ENCODE measurements around the gene CCDC91.
"Not testable (repeated sequence)": the region's sequence is repeated elsewhere in the genome, so short reads cannot be mapped to it uniquely, and the experiment has no call there.

The CCDC91 gene

DNA sequence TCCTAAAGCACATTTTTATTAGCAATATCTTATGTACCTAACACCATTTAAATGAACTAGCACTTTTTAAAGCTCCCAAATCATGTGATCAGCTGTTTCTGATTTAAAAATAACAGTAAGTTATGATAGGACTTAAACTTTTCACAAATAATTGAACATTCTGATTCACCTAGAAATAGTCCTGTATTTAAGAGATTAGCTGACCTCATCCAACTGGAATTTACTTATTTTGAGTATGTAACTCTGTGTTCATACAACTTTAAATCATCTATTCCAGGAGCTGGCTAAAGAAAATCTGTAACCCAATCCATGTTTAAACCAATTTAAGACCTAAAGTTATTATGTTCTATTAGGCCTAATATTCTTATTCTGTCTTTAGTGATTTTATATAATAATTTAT is 184.3 kb downstream of the CCDC91 start:
- no peak for DNase-seq

DNA sequence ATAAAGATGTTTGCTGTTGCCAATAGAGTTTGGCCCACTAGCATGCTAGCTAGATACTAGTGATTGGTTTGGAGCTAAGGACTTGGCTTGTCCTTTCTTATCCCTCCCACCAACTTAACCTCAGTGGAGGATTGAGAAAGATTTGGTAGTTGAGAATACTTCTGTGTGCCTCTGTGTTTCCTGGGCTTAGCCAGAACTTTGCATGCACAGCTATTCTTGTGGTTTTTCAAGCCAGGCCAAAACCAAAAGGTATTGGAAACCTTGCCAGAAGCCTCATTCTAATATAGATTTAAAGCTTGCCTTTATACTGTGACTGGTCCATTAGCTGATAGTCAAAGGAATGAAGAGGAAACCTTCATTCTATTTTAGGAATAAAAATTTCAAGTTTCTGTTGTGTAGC is 188.5 kb downstream of the CCDC91 start:
- no peak for DNase-seq

DNA sequence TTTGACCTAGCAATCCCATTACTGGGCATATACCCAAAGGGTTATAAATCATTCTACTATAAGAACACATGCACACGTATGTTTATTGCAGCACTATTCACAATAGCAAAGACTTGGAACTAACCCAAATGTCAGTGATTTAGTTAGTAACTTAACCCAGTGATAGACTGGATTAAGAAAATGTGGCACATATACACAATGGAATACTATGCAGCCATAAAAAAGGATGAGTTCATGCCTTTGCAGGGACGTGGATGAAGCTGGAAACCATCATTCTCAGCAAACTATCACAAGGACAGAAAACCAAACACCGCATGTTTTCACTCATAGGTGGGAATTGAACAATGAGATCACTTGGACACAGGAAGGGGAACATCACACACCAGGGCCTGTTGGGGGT is 189.5 kb downstream of the CCDC91 start:
- not testable (repeated sequence) for DNase-seq

DNA sequence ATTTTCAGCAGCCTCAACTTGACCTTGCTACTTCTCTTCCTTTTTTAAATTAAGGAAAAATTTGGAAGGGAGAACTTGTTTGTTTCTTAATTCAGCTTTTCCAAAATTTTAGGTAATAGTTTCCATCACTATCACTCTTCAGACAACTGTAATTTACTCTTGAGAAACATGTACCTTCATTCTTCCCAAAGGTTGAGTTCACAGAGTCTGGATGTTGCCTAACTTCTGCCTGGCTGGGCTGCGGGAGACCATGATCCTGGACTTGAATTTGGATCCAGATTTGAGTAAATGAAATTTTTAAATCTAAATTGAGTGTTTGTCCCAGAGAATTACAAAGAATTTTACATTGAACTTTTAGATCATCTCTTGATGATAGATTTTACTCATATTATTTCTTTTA is 193.1 kb downstream of the CCDC91 start:
- no peak for DNase-seq

DNA sequence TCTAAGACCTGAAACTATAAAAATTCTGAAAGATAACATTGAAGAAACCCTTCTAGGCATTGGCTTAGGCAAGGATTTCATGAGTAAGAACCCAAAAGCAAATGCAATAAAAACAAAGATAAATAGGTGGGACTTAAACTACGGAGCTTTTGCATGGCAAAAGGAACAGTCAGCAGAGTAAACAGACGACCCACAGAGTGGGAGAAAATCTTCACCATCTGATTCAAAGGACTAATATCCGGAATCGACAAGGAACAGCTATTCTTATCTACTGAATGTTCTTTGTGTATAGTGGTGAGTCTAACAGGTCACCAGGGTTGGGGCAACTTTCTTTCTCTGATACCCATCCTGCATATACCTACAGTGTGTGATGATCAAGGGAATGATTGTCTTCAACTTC is 198.6 kb downstream of the CCDC91 start:
- DNase-seq, result no peak

DNA sequence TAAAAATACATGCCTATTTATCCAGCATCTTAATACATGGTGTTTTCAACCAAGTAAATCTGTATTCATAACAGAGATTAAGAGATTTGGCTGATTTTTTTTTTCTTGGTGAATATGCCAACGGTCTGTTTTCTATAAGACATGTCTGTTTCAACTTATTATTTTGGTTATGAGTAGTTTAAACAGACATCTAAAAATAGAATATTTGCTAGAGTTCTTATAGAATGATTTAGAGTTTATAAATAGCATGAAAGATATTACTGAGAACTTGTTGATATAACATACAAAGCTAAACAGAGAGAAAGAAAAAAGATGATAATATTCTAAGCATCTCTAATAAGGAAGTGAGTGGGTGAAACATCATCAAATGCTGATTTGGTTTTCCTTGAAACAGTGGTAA is 199.9 kb downstream of the CCDC91 start:
- DNase-seq, result no peak

DNA sequence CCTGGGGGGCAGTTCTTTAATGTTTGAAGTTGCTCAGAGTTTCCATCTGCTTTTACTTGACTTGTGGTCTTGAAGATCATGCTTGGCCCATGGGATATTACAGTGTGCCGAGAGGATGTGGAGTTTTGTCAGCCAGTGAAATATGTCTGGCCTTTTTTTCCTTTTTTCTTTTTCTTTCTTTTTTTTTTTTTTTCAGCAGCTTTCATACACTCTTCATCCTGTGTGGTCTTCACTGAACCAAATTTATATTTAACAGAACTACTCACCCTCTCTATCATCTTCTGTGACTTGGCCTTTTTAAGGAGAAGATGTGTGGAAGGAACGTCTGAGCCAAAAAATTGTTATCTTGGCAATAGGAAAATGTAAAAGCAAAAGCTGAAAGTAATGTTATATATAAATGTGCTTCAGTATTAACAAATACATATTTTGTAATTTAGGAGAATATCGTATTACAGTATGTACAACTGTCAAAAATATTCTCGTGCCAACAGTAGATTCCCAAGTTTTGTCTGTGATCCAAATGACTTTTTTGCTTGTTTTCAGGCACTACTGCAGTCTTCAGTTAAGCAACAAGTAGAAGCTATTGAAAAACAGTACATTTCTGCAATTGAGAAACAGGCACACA is 200.6 kb downstream of the CCDC91 start:
- no peak for DNase-seq

DNA sequence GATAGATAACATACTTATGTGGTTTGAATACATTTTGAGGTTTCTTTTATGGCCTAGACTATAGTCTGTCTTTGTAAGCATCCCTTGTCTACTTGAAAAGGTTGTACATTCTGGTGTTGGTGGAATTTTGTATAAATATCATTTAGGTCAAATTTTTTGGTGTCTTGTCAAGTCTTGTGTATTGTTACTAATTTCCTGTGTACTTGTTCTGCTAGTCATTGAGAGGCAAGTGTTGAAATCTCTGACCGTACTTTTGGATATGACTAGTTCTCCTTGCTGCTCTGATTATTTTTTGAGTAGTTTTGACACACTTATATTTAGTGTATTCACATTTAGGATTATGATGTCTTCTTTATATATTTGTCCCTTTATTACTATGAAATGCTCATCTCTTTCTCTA is 219.6 kb downstream of the CCDC91 start:
- no peak for DNase-seq

DNA sequence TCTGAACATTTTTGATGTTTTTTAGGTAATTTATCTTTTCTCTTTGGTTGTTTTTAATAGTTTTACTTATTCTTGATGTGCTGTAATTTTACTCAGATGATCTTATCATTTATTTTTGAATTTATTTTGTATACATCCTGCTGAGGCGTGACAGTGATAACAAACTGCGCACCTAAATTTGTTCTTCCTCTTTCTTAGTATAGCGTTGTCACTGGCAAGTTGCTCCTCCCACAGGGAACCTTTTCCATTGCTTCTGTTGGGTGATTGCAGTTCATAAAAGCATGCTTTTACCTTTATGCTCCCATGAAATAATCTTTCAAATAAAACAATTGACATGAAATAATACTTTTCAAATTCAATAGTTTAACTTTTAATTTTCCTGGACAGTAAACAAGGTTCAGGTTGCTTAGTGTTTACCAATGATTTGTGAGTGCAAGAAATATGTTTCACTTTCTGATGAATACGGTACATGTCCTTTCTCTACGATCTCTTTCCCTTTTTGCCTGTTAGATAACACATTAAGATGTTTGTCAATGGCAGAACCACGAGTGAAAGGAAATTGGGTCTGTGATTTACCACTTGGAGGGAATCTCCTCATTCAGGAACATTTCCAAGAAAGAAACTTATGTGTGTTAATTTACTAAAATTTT is 223.3 kb downstream of the CCDC91 start:
- no peak for DNase-seq

DNA sequence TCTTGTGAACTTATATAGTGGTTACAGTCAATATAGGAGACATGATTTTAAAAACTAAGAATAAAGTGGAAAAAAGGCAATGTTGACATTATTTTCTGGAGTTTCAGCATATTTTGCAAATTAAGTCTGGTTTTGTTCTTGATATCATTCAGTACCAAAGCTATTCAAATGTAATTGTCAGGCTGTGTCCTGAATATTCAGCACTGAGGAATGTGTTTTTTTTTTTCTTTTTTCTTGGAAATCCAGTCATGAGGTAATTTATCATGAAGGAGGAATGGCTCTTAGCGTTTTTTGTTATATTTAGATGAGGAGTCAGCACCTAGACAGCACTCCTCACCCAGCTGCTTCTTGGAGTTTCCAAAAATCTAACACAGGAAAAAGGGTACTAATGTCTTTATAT is 225.5 kb downstream of the CCDC91 start:
- no peak for DNase-seq

DNA sequence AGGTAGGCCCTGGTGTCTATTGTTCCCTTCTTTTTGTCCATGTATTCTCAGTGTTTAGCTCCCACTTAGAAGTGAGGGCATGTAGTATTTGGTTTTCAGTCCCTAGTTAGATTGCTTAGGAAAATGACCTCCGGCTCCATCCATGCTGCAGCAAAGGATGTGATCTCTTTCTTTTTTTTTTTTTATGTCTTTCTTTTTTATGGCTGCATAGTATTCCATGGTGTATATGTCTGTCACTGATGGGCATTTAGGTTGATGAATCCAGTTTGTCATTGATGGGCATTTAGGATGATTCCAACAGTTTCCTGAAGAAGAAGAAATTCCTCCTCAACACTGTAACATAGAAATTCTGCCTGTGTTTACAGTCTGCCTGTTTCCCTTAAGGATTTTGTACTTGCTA is 231.1 kb downstream of the CCDC91 start:
- DNase-seq, result no peak

DNA sequence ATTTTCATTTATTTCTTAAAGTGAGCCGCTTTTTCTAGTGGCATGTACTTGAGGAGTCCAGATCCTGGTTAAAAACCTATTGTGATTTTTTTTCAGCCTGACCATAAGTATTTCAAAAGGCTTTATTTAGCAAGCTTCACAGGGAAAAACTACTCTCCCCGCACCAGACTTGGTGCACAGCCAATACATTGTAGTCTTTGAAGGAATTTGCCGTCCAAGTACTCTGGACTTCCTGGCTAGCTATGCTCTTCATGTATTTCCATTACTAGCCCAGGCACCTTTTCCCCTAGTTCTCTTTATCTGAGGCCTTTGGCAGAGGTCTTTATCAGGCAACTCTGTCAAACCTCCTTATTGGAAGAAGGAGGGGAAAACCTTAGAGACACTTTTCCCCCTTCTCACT is 234.7 kb downstream of the CCDC91 start:
- no peak for DNase-seq

DNA sequence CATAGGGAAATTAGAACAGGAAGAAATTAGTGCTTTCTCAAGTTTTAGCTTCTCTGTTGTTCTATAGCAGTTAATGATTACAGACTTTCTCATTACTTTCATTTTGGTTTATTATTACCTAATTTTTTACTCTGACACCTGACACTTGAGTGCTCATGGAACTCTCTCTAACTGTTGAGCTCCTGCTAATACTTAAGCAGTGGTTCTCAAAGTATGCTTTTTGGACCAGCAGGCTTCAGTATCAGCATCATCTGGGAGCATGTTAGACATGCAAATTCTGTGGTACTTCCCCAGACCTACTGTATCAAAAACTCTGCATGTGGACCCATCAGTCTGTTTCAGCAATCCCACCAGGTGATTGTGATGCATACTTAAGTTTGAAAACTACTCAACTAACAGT is 235.3 kb downstream of the CCDC91 start:
- DNase-seq, result no peak

DNA sequence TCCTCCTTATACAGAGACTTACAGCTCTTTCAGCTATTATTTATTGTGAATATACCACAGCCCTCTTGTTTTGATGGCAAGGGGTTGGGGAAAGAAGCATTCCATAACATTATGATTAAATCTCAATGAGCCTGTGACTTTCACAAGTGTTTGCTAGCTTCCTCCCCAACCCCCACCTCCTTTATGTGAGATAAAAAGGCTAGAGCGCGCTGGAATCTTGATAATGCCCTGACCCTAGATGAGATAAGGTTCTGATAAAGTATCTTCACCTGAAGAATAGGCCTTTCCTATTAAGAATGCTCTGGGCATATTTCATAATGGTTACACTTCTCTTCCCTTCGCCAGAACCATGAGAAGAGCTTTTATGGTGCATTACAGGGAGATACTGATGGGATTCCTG is 236.8 kb downstream of the CCDC91 start:
- no peak for DNase-seq

DNA sequence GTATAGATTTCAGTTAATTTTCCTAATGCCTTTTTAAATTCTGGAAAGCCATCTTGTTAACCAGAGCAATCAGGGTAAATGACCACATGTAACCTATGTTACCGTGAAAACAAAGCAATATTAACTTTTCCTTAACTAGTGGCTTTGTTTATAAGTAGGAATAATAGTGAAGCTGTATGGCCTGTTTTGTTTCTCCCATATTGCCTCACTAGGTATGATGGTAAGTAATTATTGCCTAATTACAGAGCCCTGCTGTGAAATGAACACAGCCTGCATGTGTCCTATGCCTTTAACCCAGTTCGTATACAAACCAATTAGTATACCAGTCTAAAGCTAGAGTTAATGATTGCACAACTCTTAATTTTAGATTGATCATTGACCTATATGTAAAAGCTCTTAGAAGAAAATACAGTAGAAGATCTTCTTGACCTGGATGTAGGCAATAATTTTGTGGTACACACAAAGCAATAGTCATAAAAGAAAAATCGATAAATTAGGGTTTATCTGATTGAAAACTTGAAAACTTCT is 249.9 kb downstream of the CCDC91 start:
- no peak for DNase-seq

DNA sequence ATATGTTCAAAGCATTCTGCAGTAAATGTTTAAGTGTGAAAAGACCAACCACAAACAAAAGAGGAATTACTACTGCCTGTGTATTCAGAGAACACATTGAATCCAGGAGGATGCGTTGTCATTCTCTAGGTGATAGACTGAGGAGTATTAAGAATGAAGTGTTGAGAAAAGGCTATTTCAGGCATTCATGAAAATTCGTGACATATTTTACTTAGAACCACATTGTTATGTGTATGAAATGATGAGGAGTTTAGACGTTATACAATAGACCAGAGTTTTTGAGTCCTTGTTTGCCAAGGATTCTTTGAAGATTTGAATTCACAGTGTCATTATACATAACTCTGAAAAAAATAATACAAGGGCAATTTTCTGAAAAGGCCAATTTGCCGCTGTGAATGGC is 251.8 kb downstream of the CCDC91 start:
- no peak for DNase-seq

DNA sequence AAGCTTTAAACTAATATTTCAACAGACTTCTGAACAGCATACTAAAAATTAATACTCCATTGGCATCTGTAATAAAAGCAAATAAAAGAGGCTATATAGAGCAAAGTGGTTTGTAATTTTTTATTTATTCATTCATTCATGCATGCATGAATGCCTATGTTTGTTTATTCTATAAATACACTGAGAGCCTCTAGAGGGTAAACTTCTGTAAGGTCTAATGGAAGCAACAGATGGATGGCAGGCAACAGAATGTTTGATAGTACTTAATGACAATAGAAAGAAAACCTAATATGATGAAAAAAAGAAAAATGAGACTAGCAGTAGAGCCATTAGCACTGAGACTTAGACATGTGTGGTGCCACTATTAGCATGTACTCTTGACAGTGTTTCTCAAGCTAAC is 253.1 kb downstream of the CCDC91 start:
- no peak for DNase-seq

DNA sequence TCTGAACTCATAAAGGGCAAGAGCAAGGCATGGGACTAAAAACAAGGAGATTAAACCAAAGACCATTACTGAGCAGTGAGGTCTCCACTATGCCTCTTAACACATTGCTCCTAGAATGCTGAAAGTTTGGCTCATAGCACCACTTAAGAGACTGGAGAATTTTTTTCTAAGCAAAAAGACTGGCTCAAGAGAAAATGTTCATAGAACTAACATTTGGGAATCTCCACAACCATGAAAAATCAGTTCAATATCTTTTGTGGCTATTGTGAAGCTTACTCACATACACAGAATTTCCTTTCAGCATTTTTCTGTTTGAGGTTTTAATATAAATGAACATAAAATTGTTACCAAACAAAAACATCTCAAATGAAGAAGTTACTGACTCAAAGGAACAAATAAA is 255.8 kb downstream of the CCDC91 start:
- no peak for DNase-seq

DNA sequence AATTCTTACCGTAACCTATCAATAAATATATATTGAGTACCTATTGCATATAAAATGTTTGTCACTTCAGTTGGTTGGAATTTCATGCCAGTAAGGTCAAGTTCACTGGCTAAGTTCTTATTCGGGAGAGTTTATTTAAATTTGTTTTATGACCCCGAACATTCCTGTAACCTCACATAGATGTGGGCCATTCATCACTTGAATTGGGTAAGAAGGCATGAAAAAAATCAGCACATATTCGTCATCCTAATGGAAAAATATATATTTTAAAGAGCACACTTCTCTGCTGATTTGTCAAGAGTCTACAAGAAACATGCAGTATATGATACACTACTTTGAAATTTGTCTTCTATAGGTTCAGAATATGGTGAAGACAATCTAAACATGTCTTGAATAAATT is 263.4 kb downstream of the CCDC91 start:
- DNase-seq, result no peak

DNA sequence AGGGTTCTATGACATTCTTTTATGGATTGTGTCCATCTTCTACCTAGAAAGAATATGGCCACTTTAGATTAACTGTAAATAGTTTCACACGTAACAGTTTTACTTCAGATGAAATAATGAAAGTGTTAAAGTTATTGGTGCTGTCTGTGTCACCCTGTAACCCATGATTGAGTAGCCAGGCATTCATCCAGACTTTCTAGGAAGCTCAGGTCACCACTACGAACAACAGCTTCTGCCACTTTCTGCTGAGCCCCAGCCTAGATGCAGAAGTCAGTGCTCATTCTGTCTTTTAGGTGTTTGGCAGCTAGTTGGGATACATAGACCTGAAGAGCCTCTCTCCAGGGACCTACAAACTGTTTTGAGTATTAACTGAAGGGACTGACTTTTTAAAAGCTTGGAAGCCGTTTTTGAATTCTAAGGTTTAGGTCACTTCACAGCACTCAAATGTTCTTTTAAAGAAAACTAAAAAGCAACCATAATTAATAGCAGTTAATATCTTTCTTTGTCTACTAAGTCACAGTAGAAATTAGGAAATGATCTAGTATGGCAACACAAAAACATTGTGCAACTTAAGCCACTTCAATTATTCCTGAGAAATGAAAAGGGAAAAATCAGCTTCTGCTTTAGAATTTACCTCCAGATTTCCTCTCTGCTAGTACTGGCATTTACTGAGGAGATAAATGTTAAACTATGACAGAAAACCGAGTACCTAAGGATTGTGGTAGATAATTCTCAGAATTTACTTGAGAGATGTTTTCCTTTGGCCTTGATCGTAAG is 266.9 kb downstream of the CCDC91 start:
- no peak for DNase-seq

DNA sequence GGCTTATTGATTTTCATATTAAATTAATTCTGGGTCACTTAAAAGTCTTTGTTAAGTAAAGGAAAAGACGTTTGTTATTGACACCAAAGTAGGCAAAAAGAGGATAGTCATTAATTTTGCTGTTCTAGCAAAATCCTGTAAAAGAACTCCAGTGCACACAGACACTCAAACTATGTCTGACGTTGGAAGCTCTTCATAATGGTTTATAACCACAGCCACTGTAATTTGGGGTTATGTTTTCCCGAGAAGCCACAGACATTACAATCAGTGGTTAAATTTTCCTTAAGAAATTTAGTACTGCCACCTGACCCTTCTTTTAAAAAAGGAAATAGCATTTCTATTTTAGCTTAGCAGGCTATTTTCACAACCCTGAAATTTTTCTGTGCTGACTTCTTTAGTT is 267.5 kb downstream of the CCDC91 start:
- no peak for DNase-seq

DNA sequence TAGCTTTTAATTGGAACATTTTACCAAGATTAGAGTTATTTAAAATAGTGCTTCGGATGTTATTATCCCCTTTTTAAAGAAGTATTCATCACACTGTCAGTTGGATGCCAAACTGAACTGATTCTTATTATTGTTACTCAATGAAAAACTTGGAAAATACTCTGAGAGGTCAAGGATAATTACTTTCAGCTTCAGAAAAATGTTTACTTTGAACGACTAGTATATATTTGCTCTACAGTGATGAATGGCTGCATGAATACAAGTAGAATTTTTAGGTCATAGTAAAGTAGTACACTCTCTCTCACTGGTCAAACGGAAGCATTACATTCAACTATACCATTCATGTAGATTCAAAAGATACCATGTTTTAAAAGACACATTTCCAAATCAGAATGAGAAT is 269.2 kb downstream of the CCDC91 start:
- no peak for DNase-seq

DNA sequence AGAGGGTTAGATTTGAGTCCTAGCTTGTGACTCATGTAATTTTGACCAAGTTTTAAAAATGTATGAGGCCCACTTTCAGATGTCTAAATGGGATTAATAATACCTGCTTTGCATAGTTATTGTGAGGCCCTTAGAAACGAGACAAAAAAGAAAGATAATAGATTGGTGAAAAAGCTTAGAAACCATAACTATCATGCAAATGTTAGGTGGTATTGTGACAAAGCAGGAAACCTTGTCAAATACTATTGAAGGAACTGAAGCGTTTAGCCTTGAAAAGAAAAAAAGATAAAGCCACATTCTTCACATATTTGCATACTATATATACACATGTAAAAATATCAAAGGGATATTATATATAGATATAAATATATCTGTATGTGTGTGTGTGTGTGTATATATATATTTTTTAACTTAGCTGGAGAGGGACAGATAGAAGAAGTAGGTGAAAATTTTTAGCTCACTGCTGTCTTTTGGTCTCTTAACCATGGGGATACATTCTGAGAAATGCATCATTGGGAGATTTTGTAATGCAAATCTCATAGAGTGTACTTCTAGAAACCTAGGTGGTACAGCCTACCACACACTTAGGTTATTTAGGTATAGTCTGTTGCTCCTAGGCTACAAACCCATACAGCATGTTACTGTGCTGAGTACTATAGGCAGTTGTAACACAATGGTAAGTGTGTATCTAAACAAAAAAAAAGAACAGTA is 270.3 kb downstream of the CCDC91 start:
- DNase-seq, result no peak

DNA sequence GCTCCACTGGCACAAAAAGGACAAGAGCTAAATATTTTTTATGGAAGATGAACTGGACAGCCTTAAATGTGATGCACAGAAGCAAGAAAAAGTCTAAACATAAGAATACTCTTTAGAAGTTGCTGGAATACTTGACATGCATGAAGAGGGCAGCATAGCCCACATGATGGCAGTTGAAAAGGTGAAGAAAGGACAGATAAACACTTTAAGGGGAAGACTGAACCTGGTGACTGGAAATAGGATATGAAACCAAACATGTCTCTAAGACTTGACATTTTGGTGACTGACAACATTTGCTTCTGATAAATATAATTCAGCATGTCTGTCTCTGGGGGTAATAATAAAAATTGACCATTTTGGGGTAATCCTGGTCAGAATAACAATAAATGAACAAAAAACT is 273.1 kb downstream of the CCDC91 start:
- no peak for DNase-seq

Measured in retina (tissue), 1 donor.